Type B pancreatic cell (in vitro differentiated cells): ENCODE results near the gene NOTUM. TPM values are rescaled to one million over a fixed set of nuclear protein-coding genes. Genes with fewer than 3 reads are reported as not detected.

Source experiments
- DNase-seq: peaks from one replicate; pipeline ENCODE4 v3.0.0; 2021; ENCODE audit warnings: mixed read lengths; ENCODE audit not compliant: unreplicated experiment; ENCODE audit errors: extremely low spot score
- H3K27ac Mint-ChIP-seq: 2 replicates; pipeline ENCODE4 v1.8.0; 2021; ENCODE audit warnings: mild to moderate bottlenecking, mixed read lengths
- H3K27me3 Mint-ChIP-seq: 2 replicates; pipeline ENCODE4 v1.8.0; 2021; ENCODE audit warnings: mixed read lengths
- H3K36me3 Mint-ChIP-seq: 2 replicates; pipeline ENCODE4 v1.8.0; 2021; ENCODE audit warnings: mixed read lengths
- H3K4me1 Mint-ChIP-seq: one replicate; pipeline ENCODE4 v1.8.0; 2021; ENCODE audit warnings: mixed read lengths; ENCODE audit not compliant: unreplicated experiment
- H3K4me3 Mint-ChIP-seq: 2 replicates; pipeline ENCODE4 v1.8.0; 2021; ENCODE audit warnings: mild to moderate bottlenecking, mixed read lengths
- H3K9me3 Mint-ChIP-seq: 2 replicates; pipeline ENCODE4 v1.8.0; 2021; ENCODE audit warnings: mixed read lengths
- total RNA-seq: library from RNA; stranded (reverse); gene quantifications from 2 replicates; pipeline ENCODE4 v1.2.1, GENCODE V29; 2021; ENCODE audit warnings: low replicate concordance
- TF ChIP-seq, protein P1 (sequence below): fragments of 200-600 bp; sonication (generic); conservative IDR thresholded peaks from 2 replicates; pipeline ENCODE4 v1.5.0; 2021; ENCODE audit warnings: antibody characterized with exemption, mild to moderate bottlenecking

Gene NOTUM
- total RNA-seq, 1 donor from 2014 or later = 3.2 TPM

- TF ChIP-seq, protein P1, sequence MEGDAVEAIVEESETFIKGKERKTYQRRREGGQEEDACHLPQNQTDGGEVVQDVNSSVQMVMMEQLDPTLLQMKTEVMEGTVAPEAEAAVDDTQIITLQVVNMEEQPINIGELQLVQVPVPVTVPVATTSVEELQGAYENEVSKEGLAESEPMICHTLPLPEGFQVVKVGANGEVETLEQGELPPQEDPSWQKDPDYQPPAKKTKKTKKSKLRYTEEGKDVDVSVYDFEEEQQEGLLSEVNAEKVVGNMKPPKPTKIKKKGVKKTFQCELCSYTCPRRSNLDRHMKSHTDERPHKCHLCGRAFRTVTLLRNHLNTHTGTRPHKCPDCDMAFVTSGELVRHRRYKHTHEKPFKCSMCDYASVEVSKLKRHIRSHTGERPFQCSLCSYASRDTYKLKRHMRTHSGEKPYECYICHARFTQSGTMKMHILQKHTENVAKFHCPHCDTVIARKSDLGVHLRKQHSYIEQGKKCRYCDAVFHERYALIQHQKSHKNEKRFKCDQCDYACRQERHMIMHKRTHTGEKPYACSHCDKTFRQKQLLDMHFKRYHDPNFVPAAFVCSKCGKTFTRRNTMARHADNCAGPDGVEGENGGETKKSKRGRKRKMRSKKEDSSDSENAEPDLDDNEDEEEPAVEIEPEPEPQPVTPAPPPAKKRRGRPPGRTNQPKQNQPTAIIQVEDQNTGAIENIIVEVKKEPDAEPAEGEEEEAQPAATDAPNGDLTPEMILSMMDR = no peak
- peaks cover 4% of the 10 kb centered on the region for H3K36me3 Mint-ChIP-seq
- H3K27me3 Mint-ChIP-seq = no peaks in the 10 kb centered on the region
- H3K9me3 Mint-ChIP-seq = no peaks in the 10 kb centered on the region
- no peak overlapping the region for H3K4me3 Mint-ChIP-seq
- no peak for DNase-seq
- peaks cover 15% of the 10 kb centered on the region for H3K4me1 Mint-ChIP-seq
- H3K27ac Mint-ChIP-seq = no peak overlapping the region
These were observed 37.2 kb upstream of the NOTUM start for GRCh38 chr17:81998212-81998611.

DNA sequence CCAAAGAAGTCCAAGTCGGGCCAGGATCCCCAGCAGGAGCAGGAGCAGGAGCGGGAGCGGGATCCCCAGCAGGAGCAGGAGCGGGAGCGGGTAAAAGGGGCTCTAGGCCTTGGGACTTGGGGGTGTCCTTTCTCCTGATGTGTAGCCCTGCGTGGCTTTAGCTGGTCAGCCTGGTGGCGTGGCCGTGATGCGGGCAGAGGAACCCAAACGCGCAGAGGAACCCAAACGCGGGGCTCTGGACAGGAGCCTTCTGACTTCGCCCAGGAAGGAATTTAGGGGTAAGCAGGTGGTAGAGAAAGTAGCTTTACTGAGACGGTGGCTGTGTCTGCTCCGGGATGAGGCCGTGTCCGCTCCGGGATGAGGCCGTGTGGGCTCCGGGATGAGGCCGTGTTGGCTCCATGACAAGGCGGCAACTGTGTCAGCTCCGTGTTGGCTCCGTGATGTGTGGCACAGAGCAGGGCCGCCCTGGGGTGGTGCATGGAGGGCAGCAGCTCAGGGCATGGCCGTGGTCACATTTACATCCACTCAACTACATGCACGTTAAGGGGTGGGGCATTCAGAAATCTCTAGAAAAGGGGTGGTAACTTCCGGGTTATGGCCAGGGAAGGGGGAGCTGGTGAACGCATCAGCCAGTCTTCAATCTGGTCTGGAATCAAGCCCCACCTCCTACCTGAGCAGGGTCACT lies 35.9 kb upstream of the NOTUM start:
- H3K27ac Mint-ChIP-seq = no peak overlapping the region
- no peaks in the 10 kb centered on the region for H3K9me3 Mint-ChIP-seq
- no peaks in the 10 kb centered on the region for H3K27me3 Mint-ChIP-seq
- peaks cover 15% of the 10 kb centered on the region for H3K4me1 Mint-ChIP-seq
- DNase-seq = no peak
- TF ChIP-seq, protein P1 = no peak
- no peak overlapping the region for H3K4me3 Mint-ChIP-seq
- H3K36me3 Mint-ChIP-seq = peaks cover 4% of the 10 kb centered on the region

GRCh38 chr17:81996232-81996756 lies 35.3 kb upstream of the NOTUM start:
- no peak for DNase-seq
- Mint-ChIP-seq H3K9me3 (no peaks in the 10 kb centered on the region), H3K36me3 (peaks cover 4% of the 10 kb centered on the region), H3K27me3 (no peaks in the 10 kb centered on the region), H3K27ac (no peak overlapping the region), H3K4me1 (peaks cover 15% of the 10 kb centered on the region), H3K4me3 (no peak overlapping the region)
- TF ChIP-seq, protein P1 = no peak

DNA sequence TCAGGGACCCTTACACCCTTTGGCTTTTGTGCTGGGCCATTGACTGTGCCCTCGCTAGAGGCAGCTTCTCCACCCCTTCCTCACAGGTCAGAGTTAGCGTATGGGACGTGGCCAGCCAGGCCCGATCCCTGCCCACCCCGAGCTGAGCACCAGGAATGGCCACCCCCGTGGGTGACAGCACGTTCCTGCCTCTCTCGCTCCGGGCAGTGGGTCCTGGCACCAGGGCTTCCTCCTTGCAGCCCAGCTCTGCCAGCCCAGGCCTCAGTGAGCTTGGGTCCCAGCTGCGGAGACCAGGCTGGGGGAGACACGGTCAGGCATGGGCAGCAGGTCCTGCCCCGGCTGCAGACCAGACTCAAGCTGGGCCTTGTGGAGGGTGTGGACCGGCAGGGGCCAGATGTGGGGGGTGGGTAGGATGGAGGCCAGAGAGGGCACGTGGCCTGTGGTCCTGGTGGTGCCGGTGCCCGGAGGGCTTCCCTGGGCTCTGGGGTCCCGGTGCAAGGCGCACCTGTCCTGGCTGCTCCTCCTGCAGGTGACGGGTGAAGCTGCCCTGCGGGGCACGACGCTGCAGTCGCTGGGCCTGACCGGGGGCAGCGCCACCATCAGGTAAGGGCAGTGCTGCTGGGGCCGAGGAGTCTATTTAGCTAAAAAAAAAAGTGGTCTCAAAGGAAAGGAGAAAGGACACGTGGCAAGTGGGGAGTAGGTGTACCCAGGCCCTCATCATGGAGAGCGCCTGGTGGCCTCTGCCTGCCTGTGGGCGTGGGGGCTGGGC lies 34.7 kb upstream of the NOTUM start:
- peaks cover 7% of the 10 kb centered on the region for H3K36me3 Mint-ChIP-seq
- no peaks in the 10 kb centered on the region for H3K9me3 Mint-ChIP-seq
- DNase-seq = no peak
- no peak overlapping the region for H3K27ac Mint-ChIP-seq
- TF ChIP-seq, protein P1 = no peak
- peaks cover 15% of the 10 kb centered on the region for H3K4me1 Mint-ChIP-seq
- no peak overlapping the region for H3K4me3 Mint-ChIP-seq
- no peaks in the 10 kb centered on the region for H3K27me3 Mint-ChIP-seq

- no peak for DNase-seq
- peaks cover 10% of the 10 kb centered on the region for H3K36me3 Mint-ChIP-seq
- peak overlapping the region; percentile 59 for H3K27ac Mint-ChIP-seq
- H3K27me3 Mint-ChIP-seq = no peaks in the 10 kb centered on the region
- H3K4me1 Mint-ChIP-seq = peaks cover 15% of the 10 kb centered on the region
- TF ChIP-seq, protein P1 = no peak
- no peak overlapping the region for H3K4me3 Mint-ChIP-seq
- no peaks in the 10 kb centered on the region for H3K9me3 Mint-ChIP-seq
These were observed 33.8 kb upstream of the NOTUM start for GRCh38 chr17:81994593-81995462.
